B cell (primary cell): Measurements from ENCODE around the gene CELA2A. TPM values are rescaled to one million over a fixed set of nuclear protein-coding genes. Genes with fewer than 3 reads are reported as not detected.

Experiments used
- ATAC-seq: fragments of 200-7000 bp; cut with Tn5 transposase; one replicate; pipeline ENCODE4 v1.10.0; 2021; ENCODE audit warnings: low read depth, mild to moderate bottlenecking, moderate number of reproducible peaks, moderate library complexity
- CTCF ChIA-PET: fragments of 350-600 bp; sonication (Branson Sonifier 250); formaldehyde crosslinking; loops from one replicate; lab custom pipeline; 2021; ENCODE audit warnings: antibody characterized with exemption, inconsistent platforms; lab: Charles Lee
- POLR2A ChIA-PET: fragments of 350-600 bp; sonication (Branson Sonifier 250); formaldehyde crosslinking; loops from one replicate; lab custom pipeline; 2021; ENCODE audit warnings: antibody characterized with exemption; lab: Charles Lee
- DNase-seq: peaks from one replicate; pipeline ENCODE4 v3.0.0; 2013
- H2AFZ ChIP-seq: 2 replicates; pipeline ENCODE4 v1.6.1; 2012; ENCODE audit warnings: mild to moderate bottlenecking, low read depth, low read length; ENCODE audit not compliant: insufficient read depth, poor library complexity, severe bottlenecking
- H3K27ac ChIP-seq, 2 donors: 1 replicate in 1 of 2; 2 replicates in 1 of 2; pipeline ENCODE4 v1.5.1; 2012 to 2013; ENCODE audit warnings: low read length in 2 of 2, mild to moderate bottlenecking in 2 of 2, moderate library complexity in 1 of 2
- H3K27me3 ChIP-seq, 4 experiments: fragments of 200-600 bp in 1 of 4; sonication (generic) in 1 of 4; replicated peaks in 1 of 4; 1 replicate in 2 of 4; 2 replicates in 2 of 4; pipeline versions ENCODE4 v1.6.1 to v1.7.0; 2013 to 2016; ENCODE audit warnings: low read length in 3 of 4, mild to moderate bottlenecking in 2 of 4, mixed read lengths in 1 of 4, moderate library complexity in 1 of 4; ENCODE audit not compliant: insufficient read depth in 4 of 4, control insufficient read depth in 3 of 4; ENCODE audit errors: control extremely low read depth in 1 of 4
- H3K36me3 ChIP-seq, 2 experiments: replicated peaks in 1 of 2; 1 replicate in 1 of 2; 2 replicates in 1 of 2; pipeline versions ENCODE4 v1.6.1 to v1.7.1; 2013; ENCODE audit warnings: low read length in 1 of 2; ENCODE audit not compliant: insufficient read depth in 2 of 2, control insufficient read depth in 1 of 2; ENCODE audit errors: control extremely low read depth in 1 of 2, extremely low read depth in 1 of 2
- H3K4me1 ChIP-seq, 2 donors: fragments of 200-600 bp in 1 of 2; sonication (generic) in 1 of 2; 1 replicate in 1 of 2; 2 replicates in 1 of 2; pipeline versions ENCODE4 v1.5.1 to v1.6.1; 2013 to 2017; ENCODE audit warnings: low read length in 2 of 2; ENCODE audit not compliant: control insufficient read depth in 2 of 2, insufficient read depth in 2 of 2
- H3K4me2 ChIP-seq: replicated peaks from 2 replicates; pipeline ENCODE3; 2012; ENCODE audit warnings: mild to moderate bottlenecking, low read depth, low read length; ENCODE audit not compliant: poor library complexity, severe bottlenecking
- H3K4me3 ChIP-seq, 5 experiments: fragments of 200-600 bp in 1 of 5; sonication (generic) in 1 of 5; 1 replicate in 3 of 5; 2 replicates in 2 of 5; pipeline versions ENCODE4 v1.5.1 to v1.7.0; 2011 to 2016; ENCODE audit warnings: low read length in 4 of 5, mild to moderate bottlenecking in 4 of 5, low read depth in 2 of 5, control low read depth in 1 of 5, moderate library complexity in 1 of 5; ENCODE audit not compliant: insufficient read depth in 1 of 5; ENCODE audit errors: control extremely low read depth in 1 of 5, extremely low read depth in 1 of 5
- H3K79me2 ChIP-seq: fragments of 200-600 bp; sonication (generic); one replicate; pipeline ENCODE4 v1.6.0; 2016; ENCODE audit warnings: low read length; ENCODE audit not compliant: control insufficient read depth, insufficient read depth
- H3K9ac ChIP-seq: fragments of 200-600 bp; sonication (generic); 2 replicates; pipeline ENCODE4 v1.6.1; 2017; ENCODE audit warnings: mild to moderate bottlenecking, low read length, moderate library complexity
- H3K9me3 ChIP-seq, 3 donors: one replicate each; pipeline versions ENCODE4 v1.6.1 to v1.7.1; 2013; ENCODE audit warnings: low read length in 2 of 3; ENCODE audit not compliant: control insufficient read depth in 2 of 3, insufficient read depth in 1 of 3; ENCODE audit errors: control extremely low read depth in 1 of 3
- H4K20me1 ChIP-seq: 2 replicates; pipeline ENCODE4 v1.6.0; 2012; ENCODE audit warnings: mild to moderate bottlenecking, low read length; ENCODE audit not compliant: insufficient read depth, control insufficient read depth, poor library complexity, severe bottlenecking
- H3K27ac Mint-ChIP-seq: one replicate; pipeline ENCODE4 v1.8.0; 2021; ENCODE audit warnings: mixed read lengths
- H3K27me3 Mint-ChIP-seq: one replicate; pipeline ENCODE4 v1.8.0; 2021; ENCODE audit warnings: mixed read lengths
- H3K4me1 Mint-ChIP-seq: one replicate; pipeline ENCODE4 v1.8.0; 2021; ENCODE audit warnings: mixed read lengths
- H3K4me3 Mint-ChIP-seq: one replicate; pipeline ENCODE4 v1.8.0; 2021; ENCODE audit warnings: mixed read lengths
- H3K9me3 Mint-ChIP-seq: one replicate; pipeline ENCODE4 v1.8.0; 2022; ENCODE audit warnings: mixed read lengths; ENCODE audit not compliant: insufficient read depth
- CTCF ChIP-seq: fragments of 200-600 bp; IDR thresholded peaks from one replicate; pipeline ENCODE4 v1.8.0; 2022; ENCODE audit warnings: antibody characterized with exemption, mild to moderate bottlenecking
- EZH2 ChIP-seq: IDR thresholded peaks from 2 replicates; pipeline ENCODE4 v1.6.1; 2012; ENCODE audit warnings: borderline replicate concordance, low read depth, mild to moderate bottlenecking, moderate library complexity, low read length; ENCODE audit not compliant: insufficient read depth, poor library complexity, severe bottlenecking
- WGBS: methylation state at CpG from one replicate; pipeline ENCODE4 v1.1.5; 2013; ENCODE audit warnings: missing lambda C conversion rate; ENCODE audit not compliant: insufficient coverage; 5-methylcytosine and 5-hydroxymethylcytosine counted together
- intact Hi-C: fragments of 100-400 bp; cut with micrococcal nuclease; formaldehyde crosslinking; loops from one replicate; pipeline ENCODE4 v1.10.0; 2022
- polyA plus RNA-seq: library from polyadenylated mRNA; depleted of rRNA; stranded (reverse); fragments of >200 nt; gene quantifications from 2 replicates; pipeline ENCODE4 v1.2.3, GENCODE V29; 2012
- total RNA-seq, 2 donors: library from RNA; stranded (reverse); fragments of 120-200 nt in 1 of 2; gene quantifications; 1 replicate in 1 of 2; 2 replicates in 1 of 2; pipeline versions ENCODE4 v1.2.3 to v1.2.4, GENCODE V29; 2013 to 2022

The CELA2A gene
- total and polyA plus RNA-seq, 2 donors (not counting 1 experiment from before 2014, with no cell fraction given): not detected

GRCh38 chr1:15445390-15446122 lies 11.0 kb upstream of the CELA2A start:
- DNase-seq (no peak), ATAC-seq (no peak)
- H3K4me1 ChIP-seq: no peaks in the 10 kb centered on the region
- no peaks in the 10 kb centered on the region for H3K4me1 Mint-ChIP-seq
- no peaks in the 10 kb centered on the region for H3K79me2 ChIP-seq
- H3K4me3 Mint-ChIP-seq: no peak overlapping the region
- peaks cover 25% of the 10 kb centered on the region for H3K27me3 Mint-ChIP-seq
- WGBS: 55% methylated on average over 14 of the region's 14 CpGs
- H3K27me3 ChIP-seq: peaks cover 0 to 16% (median 4%) of the 10 kb centered on the region in 4 experiments
- no peak overlapping the region for H3K4me2 ChIP-seq
- H3K36me3 ChIP-seq: no peaks in the 10 kb centered on the region
- TF ChIP-seq EZH2: no peak
- no peak for TF ChIP-seq CTCF
- H3K4me3 ChIP-seq: no peak overlapping the region
- H3K9ac ChIP-seq: no peak overlapping the region
- H3K9me3 ChIP-seq: peaks cover 0 to 3% (median 0%) of the 10 kb centered on the region in 3 donors
- H2AFZ ChIP-seq: no peak overlapping the region
- no peak overlapping the region for H3K27ac ChIP-seq
- intact Hi-C loops: no loop called here
- no peaks in the 10 kb centered on the region for H3K9me3 Mint-ChIP-seq
- ChIA-PET CTCF (interaction anchor here (0.7 kb wide), 1 partner anchor 9 kb away, joined by 3 read pairs; no protein-coding TSS in a partner anchor), POLR2A (no interaction called here)
- no peaks in the 10 kb centered on the region for H4K20me1 ChIP-seq
- no peak overlapping the region for H3K27ac Mint-ChIP-seq

- peaks cover 0 to 3% (median 0%) of the 10 kb centered on the region in 3 donors for H3K9me3 ChIP-seq
- H2AFZ ChIP-seq: no peak overlapping the region
- TF ChIP-seq EZH2: no peak
- TF ChIP-seq CTCF: no peak
- peaks cover 31% of the 10 kb centered on the region for H3K27me3 Mint-ChIP-seq
- ATAC-seq: no peak
- H3K4me2 ChIP-seq: no peak overlapping the region
- peaks cover 0 to 16% (median 4%) of the 10 kb centered on the region in 4 experiments for H3K27me3 ChIP-seq
- H3K9me3 Mint-ChIP-seq: peaks cover 3% of the 10 kb centered on the region
- POLR2A ChIA-PET: no interaction called here
- no peaks in the 10 kb centered on the region for H3K79me2 ChIP-seq
- H3K9ac ChIP-seq: no peak overlapping the region
- H3K27ac Mint-ChIP-seq: no peak overlapping the region
- no peak overlapping the region for H3K4me3 ChIP-seq
- WGBS: 81% methylated on average over 4 of the region's 4 CpGs
- no peaks in the 10 kb centered on the region for H3K36me3 ChIP-seq
- H3K4me1 Mint-ChIP-seq: no peaks in the 10 kb centered on the region
- CTCF ChIA-PET: no interaction called here
- H4K20me1 ChIP-seq: no peaks in the 10 kb centered on the region
- H3K4me1 ChIP-seq: no peaks in the 10 kb centered on the region
- no peak for DNase-seq
- no peak overlapping the region for H3K4me3 Mint-ChIP-seq
- H3K27ac ChIP-seq: no peak overlapping the region
- intact Hi-C loops: no loop called here
Observed at GRCh38 chr1:15446212-15446611, 10.3 kb upstream of the CELA2A start.
